Measurements from ENCODE around the gene EEF1A2. TPM values are rescaled to one million over a fixed set of nuclear protein-coding genes. Genes with fewer than 3 reads are reported as not detected.

EEF1A2 gene
- total RNA-seq, 1 experiment from 2014 or later, result 88.1 TPM

DNA sequence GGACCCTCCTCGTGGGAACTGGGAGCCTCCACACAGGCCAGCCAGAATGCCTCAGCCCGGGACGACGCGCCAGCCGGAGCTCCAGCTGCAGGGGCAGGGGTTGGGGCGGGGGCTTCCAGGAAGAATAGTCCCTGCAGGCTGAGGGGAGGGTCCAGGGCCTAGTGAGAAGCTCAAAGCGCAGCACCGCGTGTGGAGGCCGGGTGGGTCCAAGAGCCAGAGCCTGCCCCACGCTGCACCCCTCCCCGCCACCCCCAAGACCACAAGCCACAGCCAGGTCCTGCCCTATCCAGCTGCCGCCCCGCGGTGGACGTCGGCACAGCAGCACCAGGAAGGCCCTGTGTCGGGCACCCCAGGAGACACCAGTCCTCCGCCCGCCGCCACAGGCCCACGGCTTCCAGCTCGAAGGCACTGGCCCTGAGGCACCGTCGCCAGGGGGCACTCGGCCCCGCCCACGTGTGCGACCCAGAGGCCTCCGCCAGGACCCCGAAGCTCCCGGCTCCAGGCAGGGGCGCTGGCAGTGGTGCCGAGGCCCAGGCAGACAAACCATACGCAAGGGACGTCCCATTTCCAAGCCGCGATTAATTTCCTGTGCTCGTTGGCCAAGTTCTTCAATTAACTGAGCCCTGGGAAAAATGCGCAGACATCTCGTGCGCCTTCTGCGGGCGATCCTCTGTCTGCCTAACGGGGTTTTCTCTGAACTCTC lies 45.9 kb downstream of the EEF1A2 start:
- no peak for DNase-seq (ENCODE audit: low spot score)

DNA sequence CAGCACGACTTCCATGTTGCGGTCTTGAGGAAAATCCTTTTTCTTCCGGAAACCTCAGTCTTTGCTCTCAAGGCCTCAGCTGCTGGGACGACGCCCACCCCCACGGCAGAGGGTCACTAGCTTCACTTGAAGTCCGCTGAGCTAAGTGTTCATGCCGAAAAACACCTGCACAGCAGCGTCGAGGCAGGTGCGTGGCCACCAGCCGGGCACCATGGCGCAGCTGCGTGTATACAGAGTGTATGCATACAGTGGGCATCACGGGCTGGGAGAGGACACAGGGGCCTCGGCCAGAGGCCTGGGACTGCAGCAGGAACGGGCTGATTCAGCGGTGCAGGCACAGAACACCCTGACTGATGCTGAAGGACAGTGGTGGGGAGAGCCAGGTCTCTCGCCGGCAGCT lies 46.5 kb downstream of the EEF1A2 start:
- DNase-seq (ENCODE audit: low spot score), result no peak

DNA sequence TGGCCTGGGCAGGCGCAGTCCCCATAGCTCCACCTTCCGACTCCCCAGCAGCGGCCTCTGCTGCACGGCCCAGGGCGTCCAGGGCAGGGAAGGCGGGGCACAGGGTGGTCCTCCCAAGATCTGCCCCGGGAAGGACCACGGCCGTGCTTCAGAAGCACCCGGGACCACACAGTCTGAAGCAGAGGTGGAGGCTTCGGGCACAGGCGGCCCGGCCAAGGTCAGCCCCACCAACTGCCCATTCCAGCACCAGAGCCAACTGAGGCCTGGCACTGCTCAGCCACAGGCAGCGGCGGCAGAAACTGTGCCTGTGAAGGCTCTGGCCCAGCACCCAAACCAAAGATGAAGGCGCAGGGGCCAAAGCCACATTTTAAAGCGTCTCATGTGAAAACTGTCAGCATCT lies 47.1 kb downstream of the EEF1A2 start:
- no peak for DNase-seq (ENCODE audit: low spot score)

DNA sequence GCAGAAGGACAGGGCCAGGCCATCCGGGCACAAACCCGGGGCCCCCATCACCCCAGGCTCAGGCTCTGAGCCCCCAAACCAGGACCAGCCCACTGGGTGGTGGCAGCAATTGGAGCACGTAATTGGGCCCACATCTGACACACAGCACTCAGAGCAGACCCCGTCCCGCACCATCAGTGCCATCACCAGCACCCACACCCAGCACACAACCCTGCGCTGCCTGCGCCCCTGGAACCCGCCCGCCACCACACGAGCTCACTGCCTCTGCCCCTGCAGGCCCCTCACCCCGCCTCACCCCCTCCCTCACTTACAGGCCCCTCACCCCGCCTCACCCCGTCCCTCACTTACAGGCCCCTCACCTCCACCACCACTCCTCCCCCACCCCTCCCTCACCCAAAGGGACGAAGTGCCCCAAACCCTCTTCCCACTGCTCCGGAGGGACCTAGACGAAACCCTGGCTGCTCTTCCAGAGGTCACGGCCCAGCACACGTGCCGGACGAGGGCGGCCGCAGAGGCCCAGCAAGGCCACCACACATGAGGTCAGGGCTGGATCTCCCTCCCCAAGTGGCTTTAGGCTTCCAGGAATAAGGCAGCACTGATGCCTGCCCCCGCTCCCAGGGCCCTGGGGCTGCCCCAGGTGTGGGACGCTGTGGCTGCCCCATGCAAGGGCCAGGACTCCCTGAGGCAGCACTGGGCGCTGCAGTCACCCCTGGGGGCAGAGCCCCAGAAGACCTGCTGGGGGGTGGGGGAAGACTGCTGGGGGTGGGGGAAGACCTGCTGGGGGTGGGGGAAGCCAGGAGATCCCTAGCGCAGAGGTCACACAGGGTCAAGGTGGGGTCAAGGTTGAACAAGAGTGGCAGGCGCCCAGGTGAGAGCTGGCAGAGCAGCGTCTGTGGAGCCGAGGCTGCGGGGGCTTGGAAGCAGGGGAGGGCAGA lies 48.8 kb downstream of the EEF1A2 start:
- DNase-seq (ENCODE audit: low spot score), result no peak

DNA sequence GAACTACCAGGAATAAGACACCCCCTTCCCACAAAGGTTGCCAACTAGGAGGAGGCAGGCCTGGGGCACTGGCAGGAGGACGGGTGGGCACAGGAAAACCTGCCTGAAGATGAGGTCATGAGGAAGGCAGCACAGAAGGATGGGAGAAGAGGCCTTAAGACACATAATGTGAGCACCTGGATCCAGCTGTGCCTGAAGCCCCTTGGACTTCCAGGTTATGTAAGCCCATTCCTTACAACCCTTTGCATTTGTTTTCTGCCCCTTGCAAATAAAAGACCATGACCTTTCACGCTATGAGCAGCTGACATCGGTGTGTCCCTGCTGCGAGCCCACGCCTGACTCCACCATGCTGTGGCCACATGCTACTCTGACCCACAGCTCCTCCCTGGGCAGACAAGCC lies 49.9 kb downstream of the EEF1A2 start:
- no peak for DNase-seq (ENCODE audit: low spot score)

DNA sequence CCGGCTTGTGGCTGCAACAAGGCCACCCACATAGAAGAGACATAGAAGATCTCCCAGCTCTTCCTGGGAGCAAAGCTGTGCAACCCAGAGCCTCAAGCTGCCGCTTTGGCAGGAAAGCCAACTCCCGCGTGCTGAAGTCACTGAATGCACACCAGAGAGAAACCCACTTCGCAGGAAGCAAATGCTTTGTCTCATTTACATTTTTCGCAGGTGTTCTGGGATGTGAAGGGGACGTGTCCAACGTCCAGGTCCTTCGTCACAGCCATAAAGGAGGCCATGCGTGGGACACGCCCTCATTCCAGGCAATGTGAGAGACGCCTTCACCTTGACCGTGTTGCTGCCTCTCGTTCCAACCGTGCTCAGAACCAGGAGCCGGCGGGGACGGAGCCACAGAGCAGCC lies 50.9 kb downstream of the EEF1A2 start:
- no peak for DNase-seq (ENCODE audit: low spot score)

DNA sequence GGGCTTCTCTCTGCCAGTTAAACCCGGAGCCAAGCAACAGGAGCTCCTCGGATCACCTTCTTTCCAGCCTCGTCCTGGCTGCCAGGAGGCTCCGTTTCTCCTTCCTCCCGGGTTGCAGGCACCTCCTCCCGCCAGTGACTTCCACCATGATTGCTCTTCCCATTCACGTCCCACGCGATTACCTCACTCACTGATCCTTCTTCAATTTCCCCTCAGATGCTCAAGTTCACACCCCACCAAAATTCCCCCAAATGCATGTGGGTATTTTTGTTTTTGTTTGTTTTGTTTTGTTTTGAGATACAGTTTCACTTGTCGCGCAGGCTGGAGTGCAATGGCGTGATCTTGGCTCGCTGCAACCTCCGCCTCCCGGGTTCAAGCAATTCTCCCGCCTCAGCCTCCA lies 51.6 kb downstream of the EEF1A2 start:
- DNase-seq (ENCODE audit: low spot score), result no peak

DNA sequence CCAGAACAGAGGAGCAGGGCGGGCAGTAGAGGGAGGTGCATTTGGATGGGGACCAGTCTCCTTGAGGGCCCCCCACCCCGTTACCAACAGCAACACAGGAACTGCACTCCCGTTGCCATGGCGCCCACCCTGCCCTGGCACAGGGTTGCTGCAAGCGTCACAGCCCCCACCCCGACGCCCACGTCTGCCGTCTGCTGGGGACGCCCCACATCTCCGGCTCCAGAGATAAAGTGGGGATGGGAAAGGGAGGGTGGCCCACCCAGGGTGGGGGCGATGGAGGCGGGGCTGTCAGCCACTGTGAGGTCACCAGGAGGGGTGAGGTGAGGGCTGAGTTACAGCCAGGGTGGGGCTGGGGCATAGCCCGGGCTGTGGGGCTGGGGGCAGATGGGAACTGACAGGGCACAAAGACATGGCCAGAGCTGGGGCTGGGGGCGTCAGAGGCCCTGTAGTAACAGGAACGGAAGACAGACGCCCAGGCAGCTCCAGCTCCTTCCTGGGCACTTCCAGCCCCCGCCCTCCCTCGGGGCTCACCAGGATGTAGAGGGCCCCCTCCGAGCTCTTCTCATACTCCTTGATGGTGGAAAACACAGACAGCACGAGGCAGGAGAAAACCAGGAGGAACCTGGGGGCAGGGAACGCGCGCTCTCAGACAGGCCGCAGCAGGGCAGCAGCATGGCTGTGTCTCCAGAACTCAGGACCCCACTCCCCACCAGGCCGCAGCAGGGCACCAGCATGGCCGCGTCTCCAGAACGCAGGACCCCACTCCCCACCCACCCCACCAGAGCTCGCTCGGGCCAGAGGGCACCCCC lies 52.5 kb downstream of the EEF1A2 start:
- no peak for DNase-seq (ENCODE audit: low spot score)

DNA sequence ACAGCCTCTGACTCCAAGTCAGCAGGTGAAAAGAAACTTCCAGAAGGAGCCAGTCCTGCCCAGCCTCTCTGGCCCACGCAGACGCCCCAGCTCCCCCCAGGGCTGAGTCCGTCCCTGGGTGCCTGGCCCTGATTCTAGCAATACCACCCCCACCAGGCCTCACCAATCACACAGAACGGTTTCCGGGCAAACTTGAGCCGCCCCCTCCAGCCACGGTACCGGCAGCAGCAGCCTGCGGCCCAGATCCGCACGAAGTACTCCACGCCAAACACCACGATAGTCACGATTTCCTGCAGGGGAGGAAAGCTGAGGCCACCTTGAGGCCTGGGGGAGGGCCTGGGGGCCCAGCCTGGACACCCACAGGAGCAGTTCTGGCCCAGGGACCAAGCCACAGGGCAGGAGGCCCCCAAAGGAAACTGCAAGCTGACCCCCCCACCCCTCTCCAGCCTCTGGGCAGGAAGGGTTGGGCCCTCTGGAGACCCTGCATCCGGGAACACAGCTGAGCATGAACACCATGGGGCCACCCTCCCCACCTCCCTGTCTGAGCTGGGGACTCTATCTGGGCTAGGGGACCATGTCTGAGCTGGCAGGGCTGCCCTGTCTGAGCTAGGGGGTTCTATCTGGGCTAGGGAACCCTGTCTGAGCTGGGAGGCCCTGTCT lies 53.7 kb downstream of the EEF1A2 start:
- DNase-seq (ENCODE audit: low spot score), result no peak

DNA sequence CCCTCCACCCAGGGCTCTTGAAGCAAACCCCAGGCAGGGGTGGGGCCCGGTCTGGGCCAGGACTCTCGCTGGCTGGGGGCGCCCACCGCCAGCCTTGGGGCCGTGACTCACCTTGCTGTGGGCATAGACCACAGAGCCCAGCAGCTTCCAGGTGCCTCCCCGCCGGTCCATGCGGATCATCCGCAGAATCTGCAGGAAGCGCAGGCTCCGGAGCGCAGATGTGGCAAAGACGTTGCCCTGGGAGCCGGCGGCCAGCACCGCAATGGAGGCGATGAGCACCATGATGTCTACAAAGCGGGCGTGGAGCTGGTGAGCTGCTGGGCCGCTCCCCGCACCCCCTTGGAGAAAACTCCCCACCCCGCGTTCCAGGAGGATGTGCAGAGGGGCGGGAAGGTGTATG lies 54.3 kb downstream of the EEF1A2 start:
- no peak for DNase-seq (ENCODE audit: low spot score)

DNA sequence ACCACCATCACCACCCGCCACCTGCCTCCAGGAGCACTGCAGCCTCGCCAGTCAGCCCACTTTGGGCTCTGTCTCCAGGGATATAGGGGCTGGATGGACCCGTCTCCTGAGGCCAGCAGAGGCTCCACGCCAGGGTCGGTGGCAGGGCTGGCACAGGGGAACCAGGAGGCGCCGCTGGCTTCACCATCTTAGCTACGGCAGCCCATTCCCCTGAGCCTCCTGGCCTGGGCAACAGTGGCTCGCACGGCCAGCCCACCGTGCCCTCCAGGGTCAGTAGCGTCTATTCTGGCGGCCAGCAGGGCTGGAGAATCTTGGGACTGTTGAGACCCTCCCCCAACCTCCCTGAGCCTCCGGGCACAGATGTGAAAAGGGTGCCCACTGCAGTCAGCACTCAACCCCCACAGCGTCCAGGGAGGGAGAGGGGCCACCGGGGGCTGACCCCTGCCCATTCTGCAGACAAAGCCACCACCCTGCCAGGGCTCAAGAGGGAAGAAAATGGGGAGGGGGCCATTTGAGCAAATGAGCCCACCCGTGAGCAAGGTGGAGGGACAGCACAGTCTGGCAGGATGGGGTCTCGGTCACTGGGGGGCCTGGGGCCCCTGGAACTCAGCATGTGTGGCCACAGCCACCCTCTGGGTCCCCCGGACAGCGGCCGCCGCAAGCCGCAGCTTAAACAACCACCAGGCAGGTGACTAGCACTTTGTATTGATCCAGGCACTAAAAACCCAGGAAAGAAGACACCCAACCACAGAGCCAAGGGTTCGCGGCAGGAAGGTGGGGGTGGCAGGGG lies 55.1 kb downstream of the EEF1A2 start:
- no peak for DNase-seq (ENCODE audit: low spot score)

DNA sequence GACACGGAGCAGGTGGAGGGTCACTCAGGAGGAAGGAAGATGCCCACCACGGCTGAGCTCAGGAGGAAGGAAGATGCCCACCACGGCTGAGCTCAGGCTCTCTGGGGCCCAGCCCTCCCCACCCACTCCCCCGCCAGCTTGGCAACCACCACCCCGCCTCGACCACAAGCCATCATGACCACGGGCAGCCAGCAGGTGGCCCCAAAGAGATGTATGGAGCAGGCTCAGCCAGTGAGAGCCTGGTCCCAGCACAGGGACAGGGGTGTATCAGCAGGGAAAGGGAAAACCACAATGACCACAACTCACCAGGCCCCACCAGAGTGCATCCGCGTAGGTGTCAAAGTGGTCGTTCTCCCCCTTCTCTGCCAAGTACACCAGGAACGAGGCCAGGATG lies 56.8 kb downstream of the EEF1A2 start:
- DNase-seq (ENCODE audit: low spot score), result peak; percentile 67

DNA sequence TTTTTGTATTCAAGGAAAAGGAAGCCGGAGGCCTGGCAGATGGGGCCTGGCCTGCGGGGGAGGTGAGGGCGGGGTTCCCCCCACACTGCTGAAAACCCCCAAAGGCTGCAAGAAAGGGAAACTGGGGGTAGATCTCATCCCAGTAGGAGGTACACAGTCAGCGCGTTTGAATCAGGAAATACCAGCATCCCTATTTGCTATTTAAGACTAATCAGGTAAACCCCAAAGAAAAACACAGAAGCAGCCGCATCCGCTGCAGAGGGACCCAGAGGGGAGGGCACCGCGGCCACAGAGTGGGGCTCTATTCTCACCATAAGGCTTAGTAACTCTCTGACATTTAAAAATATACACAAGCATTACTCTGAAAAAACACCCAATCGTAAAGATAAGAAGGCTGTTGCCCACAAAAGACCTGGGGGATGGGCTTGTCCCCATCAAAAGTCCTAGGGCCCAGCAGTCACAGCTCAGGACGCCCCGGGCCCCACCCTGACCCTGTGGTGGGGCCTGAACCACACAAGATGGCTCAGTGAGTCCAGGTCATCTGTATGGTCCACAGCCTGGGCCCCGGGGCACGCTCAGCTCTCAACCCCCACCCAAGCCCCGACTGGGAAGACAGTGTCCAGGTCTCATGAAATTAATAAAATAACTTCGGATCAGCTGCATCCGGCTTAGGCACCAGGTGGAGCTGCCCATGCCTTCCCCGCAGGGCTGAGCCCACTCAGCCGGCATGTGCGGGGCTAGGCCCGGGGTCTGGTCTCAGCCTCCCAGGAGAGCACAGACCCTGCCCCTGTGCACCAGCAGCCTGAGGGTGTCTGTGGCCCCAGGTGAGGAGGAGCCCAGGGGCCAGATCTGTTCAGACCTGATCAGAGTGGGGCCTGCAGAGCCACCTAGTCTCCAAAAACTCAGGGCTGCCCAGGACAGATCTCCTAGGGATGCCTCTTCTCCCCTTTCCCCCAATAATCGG lies 57.5 kb downstream of the EEF1A2 start:
- peak; percentile 46 for DNase-seq (ENCODE audit: low spot score)

DNA sequence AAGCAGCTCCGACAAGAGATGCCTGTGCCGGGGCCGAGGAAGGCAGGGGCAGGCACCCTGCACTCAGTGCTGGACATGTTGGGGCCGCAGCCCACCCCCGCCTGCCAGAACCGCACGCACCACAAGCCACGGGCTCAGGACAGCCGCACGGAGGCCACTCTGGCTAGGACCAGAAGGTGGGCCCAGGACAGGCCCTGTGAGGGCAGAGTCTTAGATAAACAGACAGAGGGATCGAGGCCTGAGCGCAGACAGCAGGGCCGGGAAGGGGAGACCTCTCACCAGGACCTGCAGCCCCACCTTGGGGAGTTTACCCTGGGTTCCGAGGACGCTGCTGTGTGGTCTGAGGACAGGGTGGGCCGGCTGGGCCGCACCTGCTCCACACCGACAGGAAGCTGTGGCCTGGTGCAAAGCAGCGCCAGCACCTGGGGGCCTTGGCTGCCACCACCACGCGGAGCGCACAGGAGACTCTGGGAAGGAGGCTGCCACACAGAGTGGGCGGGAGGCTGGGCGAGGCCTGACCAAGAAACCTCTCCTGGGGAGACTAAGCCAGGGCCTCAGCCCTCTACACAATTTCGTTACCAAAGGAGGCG lies 58.4 kb downstream of the EEF1A2 start:
- DNase-seq (ENCODE audit: low spot score), result no peak

DNA sequence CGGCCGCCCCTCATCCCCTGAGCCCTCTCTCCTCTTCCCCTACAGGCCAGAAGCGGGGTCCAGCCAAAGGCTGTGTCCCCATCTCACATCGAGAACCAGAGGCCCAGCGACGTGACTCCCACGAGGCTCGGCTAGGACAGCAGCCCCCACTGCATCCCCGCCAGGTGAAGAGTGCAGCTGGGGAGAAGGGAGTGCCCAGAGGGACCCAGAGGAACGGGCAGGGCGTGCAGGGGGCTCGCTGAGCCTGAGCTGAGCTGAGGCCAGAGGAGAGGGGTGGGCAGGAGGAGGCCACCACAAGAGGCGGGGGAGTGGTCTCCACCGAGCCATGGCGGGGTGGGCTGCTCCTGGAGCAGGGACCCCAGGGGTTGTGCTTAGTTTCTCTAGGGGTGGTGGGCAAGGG lies 59.0 kb downstream of the EEF1A2 start:
- DNase-seq (ENCODE audit: low spot score), result no peak

DNA sequence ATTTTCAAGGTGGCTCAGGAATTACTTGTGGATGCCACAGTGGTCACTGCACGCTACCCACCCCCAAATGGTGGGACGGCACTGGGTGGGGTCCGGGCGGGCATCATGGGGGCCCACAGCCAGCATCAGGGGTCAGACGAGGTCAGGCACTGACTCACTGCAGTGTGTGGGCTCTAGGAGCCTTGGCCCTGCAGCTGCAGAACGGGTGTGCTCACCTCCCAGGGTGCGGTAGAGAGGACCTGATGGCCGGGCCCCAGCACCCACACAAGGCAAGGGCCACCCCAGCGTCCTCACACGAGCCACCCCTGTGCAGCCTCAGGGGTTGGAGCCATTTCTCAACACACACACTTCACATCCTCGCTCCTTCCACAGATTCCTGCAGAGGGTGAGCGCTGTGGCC lies 60.8 kb downstream of the EEF1A2 start:
- DNase-seq (ENCODE audit: low spot score), result no peak

Data from A172 (cell line).